Hypothalamus (tissue), 51 donors: ENCODE data around the gene THAP5.

Experiments used
- DNase-seq, 51 donors: peaks; one replicate each; lab custom pipeline; 2025; lab: John Stamatoyannopoulos, UW

THAP5 gene

DNA sequence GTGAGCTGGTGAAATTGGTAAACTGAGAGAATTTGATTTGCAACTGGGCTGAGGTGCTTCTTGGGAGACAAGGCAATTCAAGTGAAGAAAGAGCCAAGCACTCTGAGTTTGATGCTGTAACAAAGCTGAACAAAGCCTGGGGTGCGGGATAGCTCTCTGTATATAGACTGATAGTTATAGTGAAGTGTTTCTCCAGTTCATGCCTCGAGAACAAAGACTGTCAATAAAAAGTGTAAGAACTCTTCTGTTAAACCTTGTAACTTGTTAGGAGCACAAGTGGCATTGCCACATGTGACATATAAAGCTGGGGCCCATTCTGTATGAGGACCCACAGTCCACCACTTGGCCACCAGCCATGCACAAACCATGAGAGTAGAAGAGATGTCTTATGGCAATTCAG lies 32.3 kb downstream of the THAP5 start:
- DNase-seq = no peak

DNA sequence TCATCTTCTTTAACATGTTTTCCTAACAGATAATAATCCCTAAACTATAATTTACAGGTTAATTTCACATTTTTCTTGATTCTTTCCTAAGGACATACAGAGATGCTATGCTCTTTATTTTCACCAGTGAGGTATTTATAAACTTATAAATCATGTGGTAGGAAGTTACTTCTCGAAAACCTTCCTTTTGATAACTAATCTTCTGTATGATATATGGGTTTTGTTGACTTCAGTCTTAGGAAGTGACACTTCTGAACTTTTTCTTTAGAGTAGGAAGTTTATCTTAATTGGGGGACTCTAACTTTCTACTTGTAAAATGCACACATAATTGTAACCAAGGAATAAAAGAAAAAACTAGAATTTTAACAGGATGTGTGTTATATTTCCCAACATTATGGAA lies 33.8 kb downstream of the THAP5 start:
- DNase-seq = no peak

GRCh38 chr7:108535257-108535656 lies 34.2 kb downstream of the THAP5 start:
- no peak for DNase-seq

GRCh38 chr7:108533712-108534111 lies 35.8 kb downstream of the THAP5 start:
- no peak for DNase-seq

DNA sequence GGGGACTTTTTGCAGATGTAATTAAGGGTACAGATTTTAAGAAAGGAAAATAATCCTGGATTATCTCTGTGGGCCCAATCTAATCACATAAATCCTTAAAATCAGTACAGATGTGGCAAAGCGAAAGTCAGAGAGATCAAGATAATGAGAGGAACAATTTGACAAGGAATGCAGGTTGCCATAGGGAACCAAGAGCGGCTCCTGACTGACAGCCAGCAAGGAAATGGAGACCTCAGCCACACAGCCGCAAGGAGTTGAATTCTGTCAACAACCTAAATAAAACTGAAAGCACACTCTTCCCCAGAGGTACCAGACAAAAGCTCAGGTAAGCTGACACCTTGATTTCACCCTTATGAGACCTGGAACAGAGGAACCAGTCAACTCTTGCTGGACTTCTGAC lies 40.2 kb downstream of the THAP5 start:
- DNase-seq = no peak

GRCh38 chr7:108528183-108528712 lies 41.3 kb downstream of the THAP5 start:
- no peak for DNase-seq

DNA sequence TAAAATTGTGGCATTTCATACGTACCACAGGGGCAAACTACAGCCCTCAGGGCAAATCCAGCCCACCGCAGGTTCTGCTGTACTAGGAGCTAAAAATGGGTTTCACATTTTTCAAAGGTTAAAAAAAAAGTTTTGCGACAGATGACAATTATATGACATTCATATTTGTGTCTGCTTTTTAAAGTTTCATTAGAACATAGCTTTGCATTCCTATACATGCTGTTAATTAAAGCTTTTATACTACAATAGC lies 42.8 kb downstream of the THAP5 start:
- DNase-seq = no peak

- DNase-seq = peak; percentile 90 to 100 (median 100)
Observed at GRCh38 chr7:108525985-108526767, 43.3 kb downstream of the THAP5 start, which contains the start of gene PNPLA8. Gene PNPLA8 (minus strand): TSS chr7:108526135. CDS start chr7:108515491, 10,644 bp downstream.

DNA sequence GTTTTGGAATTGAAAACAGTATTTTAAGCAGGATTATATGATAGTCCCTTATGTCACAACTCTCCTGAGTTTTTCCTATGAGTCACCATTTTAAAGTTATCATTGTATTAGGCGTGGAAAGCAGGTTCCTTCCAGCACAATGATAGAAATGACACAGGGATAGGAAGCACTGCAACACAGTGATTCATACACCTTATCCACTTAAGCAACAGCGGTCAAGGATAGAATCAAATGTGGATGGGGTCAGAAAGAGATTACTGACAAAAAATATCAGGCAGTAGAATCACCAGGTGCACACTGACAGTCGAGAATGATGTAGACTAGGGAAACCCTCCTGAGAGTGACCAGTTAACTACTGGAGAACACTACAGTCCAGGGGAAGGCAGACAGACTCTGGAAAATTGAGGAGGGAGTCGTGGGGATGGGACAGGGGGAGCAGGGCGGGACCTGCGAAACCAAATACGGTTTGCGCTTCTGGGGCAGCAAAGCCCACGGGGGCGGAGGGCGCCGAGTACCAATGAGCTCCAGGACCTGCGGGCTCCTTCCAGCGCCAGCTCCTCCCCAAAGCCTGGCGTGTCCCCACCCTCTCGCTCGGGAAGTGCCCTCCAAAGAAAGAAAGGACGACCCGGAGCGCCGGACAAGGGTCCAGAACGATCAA lies 44.0 kb downstream of the THAP5 start:
- DNase-seq = peak in 5 of 51 donors; percentile 69 to 91 (median 87)

DNA sequence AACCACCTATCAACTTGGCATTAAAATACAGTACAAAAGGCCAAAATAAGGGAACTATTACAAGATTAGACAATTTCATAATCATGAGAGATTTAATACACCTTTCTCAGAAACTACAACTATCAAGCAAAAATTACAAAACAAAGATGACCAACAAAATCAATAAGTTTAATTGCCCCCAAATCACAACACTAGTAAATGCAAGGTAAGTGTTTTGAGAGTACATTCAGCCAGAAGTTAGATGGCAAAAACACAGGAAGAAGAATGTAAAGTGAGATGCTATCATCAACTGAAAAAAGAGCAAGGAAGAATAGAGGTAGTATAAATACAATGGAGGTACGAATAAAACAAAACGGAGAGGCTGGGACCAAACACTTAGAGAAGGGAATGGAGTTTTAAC lies 46.7 kb downstream of the THAP5 start:
- no peak for DNase-seq

- DNase-seq = no peak
Observed at GRCh38 chr7:108517951-108518350, 51.6 kb downstream of the THAP5 start.

GRCh38 chr7:108515630-108516029 lies 53.9 kb downstream of the THAP5 start:
- DNase-seq = no peak

DNA sequence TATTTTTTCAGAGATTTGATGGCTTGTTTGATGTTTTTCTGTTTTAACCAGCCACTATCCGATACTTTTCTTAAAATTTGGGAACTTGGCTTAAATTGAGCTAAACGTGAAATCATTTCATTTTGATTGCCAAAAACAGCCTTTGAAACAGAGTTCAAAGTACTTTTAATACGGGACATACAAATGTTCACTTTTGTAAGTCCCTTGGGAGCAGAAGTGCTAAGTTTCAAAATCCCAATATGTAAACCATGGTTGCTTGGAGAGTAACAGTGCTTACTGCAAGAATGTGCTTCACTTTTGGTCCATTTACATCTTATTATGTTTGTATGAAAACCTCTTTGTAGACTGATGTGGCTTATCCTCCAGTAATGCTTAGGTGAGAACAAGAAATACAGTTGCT lies 54.5 kb downstream of the THAP5 start:
- DNase-seq = peak in 1 of 51 donors; percentile 10
